Muscle of leg (tissue), 11 donors: ENCODE results near the gene MT4. TPM values are rescaled to one million over a fixed set of nuclear protein-coding genes. Genes with fewer than 3 reads are reported as not detected.

Experiments
- DNase-seq: peaks from one replicate; pipeline ENCODE4 v3.0.0; 2013
- H3K27ac ChIP-seq: one replicate; pipeline ENCODE4 v1.5.1; 2013; ENCODE audit warnings: mild to moderate bottlenecking, low read length, control low read depth
- H3K27me3 ChIP-seq: one replicate; pipeline ENCODE4 v1.6.1; 2013; ENCODE audit warnings: low read length; ENCODE audit not compliant: control insufficient read depth, insufficient read depth
- H3K36me3 ChIP-seq: one replicate; pipeline ENCODE4 v1.6.1; 2013; ENCODE audit warnings: low read length; ENCODE audit not compliant: control insufficient read depth, insufficient read depth
- H3K4me1 ChIP-seq: one replicate; pipeline ENCODE4 v1.6.1; 2013; ENCODE audit warnings: low read length; ENCODE audit not compliant: control insufficient read depth, insufficient read depth
- H3K4me3 ChIP-seq: one replicate; pipeline ENCODE4 v1.5.1; 2013; ENCODE audit warnings: low read length, control low read depth
- H3K9me3 ChIP-seq: replicated peaks from 2 replicates; pipeline ENCODE4 v1.6.1; 2013; ENCODE audit warnings: low read depth, low read length; ENCODE audit not compliant: control insufficient read depth
- WGBS: methylation state at CpG from one replicate; pipeline ENCODE4 v1.1.5; 2013; ENCODE audit warnings: missing lambda C conversion rate; ENCODE audit not compliant: insufficient coverage; 5-methylcytosine and 5-hydroxymethylcytosine counted together
- polyA plus RNA-seq, 8 donors: library from polyadenylated mRNA; unstranded; fragments of 120-200 nt; gene quantifications; one replicate each; pipeline versions ENCODE4 v1.2.1 to v1.2.3, GENCODE V29; 2013; ENCODE audit warnings: inconsistent platforms in 1 of 8, low replicate concordance in 1 of 8; ENCODE audit not compliant: insufficient read length in 8 of 8, insufficient read depth in 1 of 8
- total RNA-seq: library from RNA; stranded (reverse); fragments of 120-200 nt; gene quantifications from one replicate; pipeline ENCODE4 v1.2.4, GENCODE V29; 2013

Gene MT4
- total and polyA plus RNA-seq, 9 donors, result not detected

DNA sequence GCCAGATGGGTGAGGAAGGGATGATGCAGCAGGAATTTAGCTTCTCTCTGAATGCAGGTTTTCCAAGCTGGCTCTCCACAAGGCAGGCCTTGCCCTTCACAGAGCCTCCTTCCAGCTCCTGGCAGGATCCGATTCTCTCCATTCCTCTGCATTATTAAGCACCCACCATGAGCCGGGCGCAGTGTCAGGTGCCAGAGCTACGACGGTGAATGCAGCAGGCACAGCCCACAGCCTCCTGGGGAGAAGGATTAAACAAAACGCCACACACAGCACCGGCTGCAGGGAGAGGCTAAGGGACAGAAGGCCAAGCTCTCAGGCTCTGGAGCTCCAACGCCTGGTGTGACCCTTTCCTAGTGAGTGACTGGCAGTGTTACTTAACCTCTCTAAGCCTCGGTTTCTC is 36.5 kb downstream of the MT4 start:
- no peak overlapping the region for H3K27ac ChIP-seq
- 43% methylated on average over 5 of the region's 9 CpGs for WGBS
- DNase-seq, result no peak
- H3K4me3 ChIP-seq, result no peak overlapping the region
- H3K9me3 ChIP-seq, result no peaks in the 10 kb centered on the region
- H3K36me3 ChIP-seq, result no peaks in the 10 kb centered on the region
- H3K4me1 ChIP-seq, result peaks cover 2% of the 10 kb centered on the region
- H3K27me3 ChIP-seq, result peaks cover 13% of the 10 kb centered on the region

DNA sequence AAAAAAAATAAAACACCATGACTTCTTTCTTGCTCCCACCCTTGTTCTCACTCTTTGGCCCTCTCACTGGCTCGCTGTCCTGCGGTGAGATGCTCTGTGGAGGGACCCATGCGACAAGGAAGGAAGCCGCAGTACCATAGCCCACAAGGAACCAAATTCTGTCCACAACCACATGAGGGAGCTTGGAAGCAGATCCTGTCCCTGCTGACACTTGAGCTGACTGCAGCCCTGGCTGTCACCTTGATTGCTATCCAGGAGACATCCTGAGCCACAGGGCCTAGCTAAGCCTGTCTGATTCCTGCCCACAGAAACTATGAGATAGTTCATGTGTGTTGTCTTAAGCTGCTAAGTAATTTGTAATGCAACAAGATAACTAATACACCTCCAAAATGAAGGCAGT is 38.7 kb downstream of the MT4 start:
- Histone ChIP-seq H3K4me3 (no peak overlapping the region), H3K27ac (no peak overlapping the region), H3K4me1 (peaks cover 21% of the 10 kb centered on the region), H3K9me3 (no peaks in the 10 kb centered on the region), H3K36me3 (no peaks in the 10 kb centered on the region), H3K27me3 (peaks cover 13% of the 10 kb centered on the region)
- DNase-seq, result peak; percentile 56
- WGBS, result 62% methylated on average over 3 of the region's 4 CpGs

DNA sequence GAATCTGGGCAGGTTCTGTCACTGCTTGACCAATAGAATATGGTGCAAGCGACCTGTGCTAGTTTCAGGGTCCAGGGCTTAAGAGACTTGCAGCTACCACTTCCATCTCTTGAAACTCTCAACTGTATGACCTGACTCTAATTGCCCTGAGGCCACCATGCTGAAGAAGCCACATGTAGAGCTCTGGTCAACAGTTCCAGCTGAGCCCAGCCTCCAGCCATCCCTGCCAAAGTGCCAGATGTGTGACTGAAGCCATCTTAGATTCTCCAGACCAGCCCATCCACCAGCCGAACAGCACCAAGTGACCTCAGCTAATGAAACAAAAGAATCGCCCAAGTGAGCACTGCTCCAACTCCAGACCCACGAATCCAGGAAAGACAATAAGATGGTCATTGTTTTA is 40.1 kb downstream of the MT4 start:
- no peak for DNase-seq
- H3K27ac ChIP-seq, result no peak overlapping the region

DNA sequence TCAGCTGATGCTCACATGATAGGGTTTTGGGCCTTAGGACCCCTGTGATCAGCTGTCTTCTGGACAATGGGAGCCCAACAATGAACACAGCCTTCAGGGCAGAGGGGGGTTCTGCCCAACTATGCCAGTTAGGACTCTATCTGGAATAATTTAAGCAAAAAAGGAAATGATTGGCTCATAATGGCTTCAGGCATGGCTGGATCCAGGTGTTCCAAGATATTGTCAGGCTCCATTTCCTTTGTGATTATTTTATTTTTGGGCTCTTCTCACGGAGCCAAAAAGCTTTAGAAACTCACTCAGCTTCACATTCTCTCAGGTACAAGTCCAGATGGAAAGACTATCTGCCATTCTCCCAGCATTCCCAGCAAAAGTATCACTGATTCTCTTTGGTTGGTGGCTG is 40.6 kb downstream of the MT4 start:
- Histone ChIP-seq H3K36me3 (no peaks in the 10 kb centered on the region), H3K4me1 (peaks cover 39% of the 10 kb centered on the region), H3K27ac (no peak overlapping the region), H3K27me3 (peaks cover 12% of the 10 kb centered on the region), H3K4me3 (no peak overlapping the region), H3K9me3 (no peaks in the 10 kb centered on the region)
- no peak for DNase-seq
- WGBS, result no CpG with 5 or more reads among the region's 1 CpG

More for the DNA sequence above, 40.1 kb downstream of the MT4 start:
- H3K27me3 ChIP-seq, result peaks cover 13% of the 10 kb centered on the region
- H3K4me3 ChIP-seq, result no peak overlapping the region
- no peaks in the 10 kb centered on the region for H3K36me3 ChIP-seq
- peaks cover 34% of the 10 kb centered on the region for H3K4me1 ChIP-seq
- 86% methylated on average over 4 of the region's 4 CpGs for WGBS
- no peaks in the 10 kb centered on the region for H3K9me3 ChIP-seq

DNA sequence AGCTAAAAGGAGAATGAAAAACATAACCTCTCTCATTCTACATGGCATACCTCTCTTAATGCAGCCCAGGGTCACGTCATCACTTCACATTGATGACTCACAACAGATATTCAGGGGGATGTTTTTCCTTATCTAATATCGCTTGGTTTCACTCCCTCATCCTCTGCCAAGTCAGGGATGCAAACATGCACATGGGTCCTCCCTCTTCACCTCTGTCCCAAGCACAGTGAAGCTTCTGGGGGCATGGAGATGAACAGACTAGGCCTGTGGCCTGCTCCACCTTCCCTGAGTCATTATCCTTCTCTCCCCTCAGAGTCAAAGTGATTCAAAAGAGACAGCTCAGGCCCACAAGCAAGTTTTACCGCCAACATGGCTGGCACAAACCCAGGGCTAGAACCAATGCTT is 41.2 kb downstream of the MT4 start:
- H3K27me3 ChIP-seq, result peaks cover 6% of the 10 kb centered on the region
- no peak for DNase-seq
- H3K9me3 ChIP-seq, result no peaks in the 10 kb centered on the region
- no peak overlapping the region for H3K4me3 ChIP-seq
- H3K4me1 ChIP-seq, result peaks cover 45% of the 10 kb centered on the region
- 30% methylated on average over 1 of the region's 3 CpGs for WGBS
- H3K27ac ChIP-seq, result peak overlapping the region; percentile 91
- H3K36me3 ChIP-seq, result no peaks in the 10 kb centered on the region

DNA sequence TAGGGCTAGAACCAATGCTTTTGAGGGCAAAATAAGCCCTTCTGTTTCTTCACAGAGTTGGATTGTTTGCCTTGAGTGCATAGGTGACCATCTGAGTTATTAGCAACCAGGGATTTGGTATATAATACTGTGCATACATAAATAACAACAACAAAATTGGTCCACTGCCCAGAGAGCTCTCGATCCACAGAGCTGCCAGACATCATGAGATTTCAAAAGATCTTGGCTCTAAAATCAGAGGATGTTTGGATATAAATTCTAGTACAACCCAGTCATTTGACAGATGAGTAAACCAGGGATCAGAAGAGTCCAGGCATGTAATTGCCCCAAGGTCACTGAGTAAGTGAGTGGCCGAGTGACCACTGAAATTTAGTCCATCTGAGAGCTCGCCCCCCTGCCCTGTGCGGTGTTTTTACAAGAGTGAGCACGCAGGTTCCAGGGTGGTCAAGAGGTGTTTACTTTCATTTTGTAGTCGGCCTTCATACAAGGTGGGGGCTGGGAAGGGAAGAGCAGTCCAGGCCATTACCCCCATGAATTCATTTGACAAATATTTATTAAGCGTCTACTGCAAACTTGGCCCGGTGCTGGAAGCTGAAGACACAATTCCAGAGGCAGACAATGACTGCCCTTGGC is 41.7 kb downstream of the MT4 start:
- Histone ChIP-seq H3K4me1 (peaks cover 50% of the 10 kb centered on the region), H3K9me3 (no peaks in the 10 kb centered on the region), H3K4me3 (no peak overlapping the region), H3K27me3 (peaks cover 1% of the 10 kb centered on the region), H3K27ac (peak overlapping the region; percentile 91), H3K36me3 (no peaks in the 10 kb centered on the region)
- 20% methylated on average over 1 of the region's 8 CpGs for WGBS
- DNase-seq, result peak; percentile 77

DNA sequence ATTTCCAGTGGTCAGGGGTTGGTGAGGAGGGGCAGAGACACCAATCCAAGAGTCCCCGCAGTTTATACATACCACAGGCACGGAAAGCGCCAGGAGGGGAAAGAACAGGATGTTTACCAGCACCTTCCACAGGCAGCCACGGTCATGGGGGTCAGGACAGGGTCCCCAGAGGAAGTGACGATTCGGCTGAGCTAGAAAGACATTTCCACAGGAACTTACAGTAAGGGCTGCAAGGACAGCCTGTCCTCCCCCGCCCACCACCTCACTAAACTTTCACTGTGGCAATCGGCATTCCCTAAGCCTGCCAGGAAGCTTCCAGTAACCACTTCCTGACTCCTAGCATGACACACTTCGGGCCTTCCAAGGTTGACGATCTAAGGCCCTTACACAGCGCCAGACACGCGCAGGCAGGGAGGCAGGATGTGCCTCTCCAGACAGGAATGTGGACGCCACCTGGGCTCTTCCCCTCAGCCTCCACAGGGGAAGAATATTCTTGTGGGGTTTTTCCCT is 42.3 kb downstream of the MT4 start:
- no peaks in the 10 kb centered on the region for H3K36me3 ChIP-seq
- H3K27me3 ChIP-seq, result no peaks in the 10 kb centered on the region
- 33% methylated on average over 1 of the region's 14 CpGs for WGBS
- H3K27ac ChIP-seq, result peak overlapping the region; percentile 91
- H3K4me1 ChIP-seq, result peaks cover 55% of the 10 kb centered on the region
- H3K9me3 ChIP-seq, result no peaks in the 10 kb centered on the region
- peak; percentile 83 for DNase-seq
- no peak overlapping the region for H3K4me3 ChIP-seq

DNA sequence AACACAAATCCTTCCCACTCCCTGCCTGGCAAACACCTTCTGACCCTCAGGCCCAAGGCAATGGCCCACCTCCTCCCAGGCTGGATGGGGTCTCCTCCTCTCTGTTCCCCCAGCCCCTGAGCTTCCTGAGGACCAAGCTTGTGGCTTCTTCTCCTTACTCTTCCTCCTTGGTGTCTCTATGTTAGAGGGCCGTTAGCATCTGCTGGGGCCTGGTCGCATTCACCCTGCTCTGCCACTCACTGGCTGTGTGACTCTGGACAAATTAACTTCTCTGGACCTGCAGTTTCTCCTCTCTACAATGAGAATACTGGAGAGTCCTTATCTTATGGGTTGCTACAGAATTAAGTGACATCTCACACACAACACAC is 42.8 kb downstream of the MT4 start:
- Histone ChIP-seq H3K9me3 (no peaks in the 10 kb centered on the region), H3K4me3 (peak overlapping the region; percentile 49), H3K36me3 (no peaks in the 10 kb centered on the region), H3K27me3 (no peaks in the 10 kb centered on the region), H3K4me1 (peaks cover 55% of the 10 kb centered on the region), H3K27ac (peak overlapping the region; percentile 91)
- no CpG with 5 or more reads among the region's 2 CpGs for WGBS
- DNase-seq, result no peak

DNA sequence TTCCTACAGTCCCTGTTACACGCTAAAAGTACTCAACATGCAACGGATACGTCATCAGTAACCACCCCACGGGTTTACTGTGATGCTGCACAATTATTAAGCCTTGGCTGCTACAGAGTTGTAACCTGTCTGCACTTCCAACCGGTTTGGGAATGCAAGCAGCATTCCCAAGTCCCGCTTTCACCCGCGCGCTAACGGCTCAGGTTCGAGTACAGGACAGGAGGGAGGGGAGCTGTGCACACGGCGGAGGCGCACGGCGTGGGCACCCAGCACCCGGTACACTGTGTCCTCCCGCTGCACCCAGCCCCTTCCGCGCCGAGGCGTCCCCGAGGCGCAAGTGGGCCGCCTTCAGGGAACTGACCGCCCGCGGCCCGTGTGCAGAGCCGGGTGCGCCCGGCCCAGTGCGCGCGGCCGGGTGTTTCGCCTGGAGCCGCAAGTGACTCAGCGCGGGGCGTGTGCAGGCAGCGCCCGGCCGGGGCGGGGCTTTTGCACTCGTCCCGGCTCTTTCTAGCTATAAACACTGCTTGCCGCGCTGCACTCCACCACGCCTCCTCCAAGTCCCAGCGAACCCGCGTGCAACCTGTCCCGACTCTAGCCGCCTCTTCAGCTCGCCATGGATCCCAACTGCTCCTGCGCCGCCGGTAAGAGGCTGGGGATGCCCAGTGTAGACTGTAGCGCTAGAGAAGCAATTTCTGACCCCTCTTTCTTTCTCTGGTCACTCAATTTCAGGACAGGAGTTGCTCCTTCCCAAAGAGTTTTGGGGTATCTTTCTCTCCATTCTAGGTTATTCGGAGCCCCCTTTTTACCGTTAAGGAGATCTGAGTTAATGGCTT is 43.4 kb downstream of the MT4 start, which contains the start of gene MT2A:
Gene MT2A, plus strand, starts transcription at position 542 of the 833 bp plus-strand sequence. Its CDS starts 72 bp downstream, at position 614.
- H3K27me3 ChIP-seq, result no peaks in the 10 kb centered on the region
- WGBS, result 5% methylated on average over 61 of the region's 62 CpGs
- peaks cover 55% of the 10 kb centered on the region for H3K4me1 ChIP-seq
- H3K27ac ChIP-seq, result peak within 1 kb of the TSS; percentile 91
- peak within 1 kb of the TSS; percentile 63 for H3K4me3 ChIP-seq
- H3K9me3 ChIP-seq, result no peaks in the 10 kb centered on the region
- peak; percentile 97 for DNase-seq
- no peaks in the 10 kb centered on the region for H3K36me3 ChIP-seq

DNA sequence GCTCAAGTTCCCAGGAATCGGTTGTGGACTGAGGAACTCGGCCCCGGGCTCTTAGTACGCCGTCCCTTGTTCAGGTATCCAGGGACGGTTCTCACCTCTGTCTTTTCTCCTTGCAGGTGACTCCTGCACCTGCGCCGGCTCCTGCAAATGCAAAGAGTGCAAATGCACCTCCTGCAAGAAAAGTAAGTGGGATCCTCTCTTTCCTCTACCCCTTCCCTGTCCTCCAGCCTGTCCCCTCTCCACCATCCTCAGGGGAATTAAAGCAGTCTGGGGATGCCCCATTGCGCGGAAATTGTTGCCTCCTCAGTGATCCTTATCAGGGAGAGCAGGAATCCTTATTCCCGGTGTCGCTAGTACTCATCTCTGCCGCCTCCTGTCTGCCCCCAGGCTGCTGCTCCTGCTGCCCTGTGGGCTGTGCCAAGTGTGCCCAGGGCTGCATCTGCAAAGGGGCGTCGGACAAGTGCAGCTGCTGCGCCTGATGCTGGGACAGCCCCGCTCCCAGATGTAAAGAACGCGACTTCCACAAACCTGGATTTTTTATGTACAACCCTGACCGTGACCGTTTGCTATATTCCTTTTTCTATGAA is 44.1 kb downstream of the MT4 start:
- Histone ChIP-seq H3K9me3 (no peaks in the 10 kb centered on the region), H3K4me1 (peaks cover 55% of the 10 kb centered on the region), H3K36me3 (no peaks in the 10 kb centered on the region), H3K4me3 (peak overlapping the region; percentile 63), H3K27ac (peak overlapping the region; percentile 87), H3K27me3 (no peaks in the 10 kb centered on the region)
- WGBS, result 1% methylated on average over 15 of the region's 21 CpGs
- DNase-seq, result no peak
